ENCODE results near the gene SLC41A3. TPM values are rescaled to one million over a fixed set of nuclear protein-coding genes. Genes with fewer than 3 reads are reported as not detected.

Gene SLC41A3
- total RNA-seq, 1 donor from 2014 or later: 31.6 TPM

- Histone ChIP-seq H4K20me1 (ENCODE audit: insufficient read depth, low read length) (peaks cover 21% of the 10 kb centered on the region), H3K4me2 (ENCODE audit: low read length) (no peak overlapping the region), H3K79me2 (ENCODE audit: insufficient read depth, low read length) (no peaks in the 10 kb centered on the region), H3K4me3 (ENCODE audit: insufficient read depth, low read depth, low read length) (no peak overlapping the region), H3K9me3 (ENCODE audit: insufficient read depth, low read depth, low read length) (no peaks in the 10 kb centered on the region), H3K36me3 (ENCODE audit: insufficient read depth, low read length) (no peaks in the 10 kb centered on the region), H3K27ac (ENCODE audit: low read depth, low read length) (no peak overlapping the region), H3K27me3 (ENCODE audit: insufficient read depth, low read length) (no peaks in the 10 kb centered on the region), H3K4me1 (ENCODE audit: insufficient read depth, low read length) (peaks cover 10% of the 10 kb centered on the region), H3K9ac (ENCODE audit: low read length) (no peak overlapping the region), H2AFZ (ENCODE audit: low read depth, low read length) (no peak overlapping the region)
- no peak overlapping the region for H3K27ac Mint-ChIP-seq (ENCODE audit: unreplicated experiment)
- no peak for DNase-seq (ENCODE audit: low read depth)
- peaks cover 4% of the 10 kb centered on the region for H3K4me1 Mint-ChIP-seq (ENCODE audit: low read depth, unreplicated experiment)
- peaks cover 8% of the 10 kb centered on the region for H3K36me3 Mint-ChIP-seq (ENCODE audit: low read depth, unreplicated experiment)
- H3K9me3 Mint-ChIP-seq (ENCODE audit: unreplicated experiment): peaks cover 2% of the 10 kb centered on the region
- H3K4me3 Mint-ChIP-seq (ENCODE audit: unreplicated experiment): no peak overlapping the region
- H3K27me3 Mint-ChIP-seq (ENCODE audit: low read depth, unreplicated experiment): no peaks in the 10 kb centered on the region
- TF ChIP-seq CTCF (IDR thresholded peaks at IDR 0.05; ENCODE audit: insufficient read depth, low read depth, low read length): no peak
- TF ChIP-seq EZH2 (IDR thresholded peaks at IDR 0.05; ENCODE audit: insufficient read depth, low read length): no peak
- no peak for FAIRE-seq
These were observed 29.1 kb downstream of the SLC41A3 start for GRCh38 chr3:126054870-126055269.

DNA sequence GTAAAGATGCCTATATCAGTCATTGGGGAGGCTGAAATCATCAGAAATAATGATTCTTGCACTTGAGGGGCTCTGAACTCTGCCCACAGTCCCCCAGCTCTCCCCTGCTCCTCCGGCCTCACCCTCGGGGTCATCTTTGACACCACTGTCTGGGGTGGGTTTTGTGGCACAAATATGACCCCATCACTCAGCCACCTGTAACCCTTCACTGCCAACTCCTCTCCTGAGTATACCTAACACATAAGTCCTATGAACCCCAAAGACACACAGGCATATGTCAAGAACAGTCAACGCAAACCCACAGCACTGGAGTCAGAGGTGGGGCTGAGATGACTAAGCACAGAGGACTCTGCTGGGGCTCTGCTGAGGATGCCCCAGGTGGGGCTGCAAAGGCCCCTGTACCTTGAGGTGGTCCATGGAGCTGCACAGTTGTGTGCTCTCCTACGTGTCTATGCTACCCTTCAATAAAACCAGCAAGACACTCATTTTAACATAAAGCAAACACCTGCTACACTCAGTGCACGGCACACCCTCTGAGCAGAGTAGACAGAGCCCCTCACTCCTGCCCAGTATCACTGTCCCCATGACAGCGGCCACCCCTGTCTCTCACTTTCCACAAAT, 29.9 kb downstream of the SLC41A3 start:
- H3K36me3 ChIP-seq (ENCODE audit: insufficient read depth, low read length): no peaks in the 10 kb centered on the region
- H3K4me1 ChIP-seq (ENCODE audit: insufficient read depth, low read length): peaks cover 5% of the 10 kb centered on the region
- Mint-ChIP-seq H3K27ac (ENCODE audit: unreplicated experiment) (no peak overlapping the region), H3K36me3 (ENCODE audit: low read depth, unreplicated experiment) (peaks cover 8% of the 10 kb centered on the region), H3K4me3 (ENCODE audit: unreplicated experiment) (no peak overlapping the region), H3K27me3 (ENCODE audit: low read depth, unreplicated experiment) (no peaks in the 10 kb centered on the region), H3K9me3 (ENCODE audit: unreplicated experiment) (peaks cover 2% of the 10 kb centered on the region), H3K4me1 (ENCODE audit: low read depth, unreplicated experiment) (peaks cover 2% of the 10 kb centered on the region)
- no peak overlapping the region for H3K4me2 ChIP-seq (ENCODE audit: low read length)
- no peaks in the 10 kb centered on the region for H3K27me3 ChIP-seq (ENCODE audit: insufficient read depth, low read length)
- H3K9ac ChIP-seq (ENCODE audit: low read length): no peak overlapping the region
- FAIRE-seq (no peak), DNase-seq (ENCODE audit: low read depth) (no peak)
- H4K20me1 ChIP-seq (ENCODE audit: insufficient read depth, low read length): peaks cover 16% of the 10 kb centered on the region
- no peaks in the 10 kb centered on the region for H3K9me3 ChIP-seq (ENCODE audit: insufficient read depth, low read depth, low read length)
- H2AFZ ChIP-seq (ENCODE audit: low read depth, low read length): no peak overlapping the region
- H3K4me3 ChIP-seq (ENCODE audit: insufficient read depth, low read depth, low read length): no peak overlapping the region
- no peak for TF ChIP-seq CTCF (IDR thresholded peaks at IDR 0.05; ENCODE audit: insufficient read depth, low read depth, low read length)
- no peak for TF ChIP-seq EZH2 (IDR thresholded peaks at IDR 0.05; ENCODE audit: insufficient read depth, low read length)
- no peaks in the 10 kb centered on the region for H3K79me2 ChIP-seq (ENCODE audit: insufficient read depth, low read length)
- no peak overlapping the region for H3K27ac ChIP-seq (ENCODE audit: low read depth, low read length)

DNA sequence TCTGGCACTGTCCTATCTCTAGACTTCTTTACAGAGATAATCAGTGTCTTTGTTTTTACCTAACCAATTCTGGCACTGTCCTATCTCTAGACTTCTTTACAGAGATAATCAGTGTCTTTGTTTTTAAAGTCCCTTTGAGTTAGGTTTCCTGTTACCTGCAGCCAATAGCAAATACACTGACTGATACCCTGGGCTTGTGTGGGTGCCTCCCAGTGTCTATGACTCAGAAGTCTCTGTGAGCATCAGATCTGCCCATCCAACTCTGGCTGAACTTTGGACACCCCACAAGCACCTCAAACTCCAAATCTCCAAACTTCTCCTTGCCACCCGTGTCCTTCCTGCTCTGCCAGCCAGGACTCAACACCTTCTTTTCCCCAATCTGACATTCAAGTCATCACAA, 30.4 kb downstream of the SLC41A3 start:
- peaks cover 8% of the 10 kb centered on the region for H3K36me3 Mint-ChIP-seq (ENCODE audit: low read depth, unreplicated experiment)
- no peak overlapping the region for H3K27ac Mint-ChIP-seq (ENCODE audit: unreplicated experiment)
- H3K9me3 Mint-ChIP-seq (ENCODE audit: unreplicated experiment): peaks cover 2% of the 10 kb centered on the region
- DNase-seq (ENCODE audit: low read depth) (peak; percentile 5), FAIRE-seq (no peak)
- H3K9ac ChIP-seq (ENCODE audit: low read length): no peak overlapping the region
- H4K20me1 ChIP-seq (ENCODE audit: insufficient read depth, low read length): peaks cover 11% of the 10 kb centered on the region
- no peak overlapping the region for H3K27ac ChIP-seq (ENCODE audit: low read depth, low read length)
- H3K4me1 Mint-ChIP-seq (ENCODE audit: low read depth, unreplicated experiment): peaks cover 2% of the 10 kb centered on the region
- H3K79me2 ChIP-seq (ENCODE audit: insufficient read depth, low read length): no peaks in the 10 kb centered on the region
- no peak for TF ChIP-seq EZH2 (IDR thresholded peaks at IDR 0.05; ENCODE audit: insufficient read depth, low read length)
- no peak for TF ChIP-seq CTCF (IDR thresholded peaks at IDR 0.05; ENCODE audit: insufficient read depth, low read depth, low read length)
- H3K4me2 ChIP-seq (ENCODE audit: low read length): no peak overlapping the region
- no peaks in the 10 kb centered on the region for H3K27me3 ChIP-seq (ENCODE audit: insufficient read depth, low read length)
- no peaks in the 10 kb centered on the region for H3K36me3 ChIP-seq (ENCODE audit: insufficient read depth, low read length)
- peaks cover 5% of the 10 kb centered on the region for H3K4me1 ChIP-seq (ENCODE audit: insufficient read depth, low read length)
- H3K9me3 ChIP-seq (ENCODE audit: insufficient read depth, low read depth, low read length): no peaks in the 10 kb centered on the region
- H3K27me3 Mint-ChIP-seq (ENCODE audit: low read depth, unreplicated experiment): no peaks in the 10 kb centered on the region
- H2AFZ ChIP-seq (ENCODE audit: low read depth, low read length): no peak overlapping the region
- H3K4me3 Mint-ChIP-seq (ENCODE audit: unreplicated experiment): no peak overlapping the region
- no peak overlapping the region for H3K4me3 ChIP-seq (ENCODE audit: insufficient read depth, low read depth, low read length)
